ENCODE data around the gene USP40. TPM values are rescaled to one million over a fixed set of nuclear protein-coding genes. Genes with fewer than 3 reads are reported as not detected.

Gene USP40
- total and polyA plus RNA-seq, 10 donors: 11.4 to 57.3 (median 38.1) TPM

DNA sequence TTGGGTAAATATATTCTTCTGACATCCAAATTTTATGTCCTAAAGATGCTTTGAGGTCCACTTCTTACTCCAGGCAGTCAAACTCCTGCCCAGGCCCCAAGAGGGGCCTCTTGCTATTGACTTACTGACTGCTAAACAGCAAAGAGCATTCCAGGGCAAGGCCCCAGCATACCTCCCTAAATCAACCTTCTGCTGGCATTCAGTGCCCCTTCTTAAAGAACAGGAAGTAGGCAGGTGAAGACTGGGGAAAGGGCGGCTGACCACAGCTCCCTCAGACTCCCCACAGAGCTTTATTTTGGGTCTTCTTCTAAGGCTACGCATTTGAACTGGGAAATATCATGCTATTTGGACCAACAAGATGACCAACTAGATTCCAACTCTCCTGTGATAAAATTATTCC lies 68.9 kb downstream of the USP40 start:
- 76 to 93% (median 80%) methylated on average over 2 of the region's 2 CpGs for WGBS, 5 donors
- Histone ChIP-seq H3K4me1 (peaks cover 0 to 8% (median 0%) of the 10 kb centered on the region in 6 donors), H3K27me3 (replicated peaks in 1 of 7) (no peaks in the 10 kb centered on the region), H3K36me3 (peaks cover 0 to 90% (median 26%) of the 10 kb centered on the region in 6 donors), H3K9me3 (peaks cover 0 to 11% (median 7%) of the 10 kb centered on the region in 8 donors), H3K27ac (no peak overlapping the region), H3K4me3 (no peak overlapping the region)
- DNase-seq: no peak
- intact Hi-C loops (cut with DNase I; ENCODE audit: low total_unique reads): no loop called here
- TF ChIP-seq POLR2A (IDR thresholded peaks at IDR 0.05) (no peak), POLR2AphosphoS5 (IDR thresholded peaks at IDR 0.05) (no peak), CTCF (IDR thresholded peaks at IDR 0.05 in 8 of 11, conservative IDR thresholded peaks at IDR 0.05 in 3 of 11) (no peak)

- no peaks in the 10 kb centered on the region for H3K9me3 ChIP-seq
- peaks cover 1 to 90% (median 26%) of the 10 kb centered on the region in 6 donors for H3K36me3 ChIP-seq
- intact Hi-C loops (cut with DNase I; ENCODE audit: low total_unique reads): no loop called here
- no peaks in the 10 kb centered on the region for H3K27me3 ChIP-seq (replicated peaks in 1 of 7)
- H3K27ac ChIP-seq: no peak overlapping the region
- 83 to 96% (median 88%) methylated on average over 10 of the region's 10 CpGs for WGBS, 5 donors
- TF ChIP-seq POLR2AphosphoS5 (IDR thresholded peaks at IDR 0.05): no peak
- no peak for TF ChIP-seq POLR2A (IDR thresholded peaks at IDR 0.05)
- no peak for TF ChIP-seq CTCF (IDR thresholded peaks at IDR 0.05 in 8 of 11, conservative IDR thresholded peaks at IDR 0.05 in 3 of 11)
- H3K4me3 ChIP-seq: no peak overlapping the region
- H3K4me1 ChIP-seq: peaks cover 0 to 8% (median 0%) of the 10 kb centered on the region in 6 donors
- no peak for DNase-seq
Observed at GRCh38 chr2:233495503-233496496, 70.8 kb downstream of the USP40 start.

GRCh38 chr2:233492751-233493150 lies 73.8 kb downstream of the USP40 start:
- Histone ChIP-seq H3K27me3 (replicated peaks in 1 of 7) (no peaks in the 10 kb centered on the region), H3K4me1 (peaks cover 0 to 6% (median 0%) of the 10 kb centered on the region in 6 donors), H3K9me3 (no peaks in the 10 kb centered on the region), H3K36me3 (peaks cover 2 to 90% (median 39%) of the 10 kb centered on the region in 6 donors), H3K4me3 (no peak overlapping the region), H3K27ac (no peak overlapping the region)
- DNase-seq: no peak
- TF ChIP-seq CTCF (IDR thresholded peaks at IDR 0.05 in 8 of 11, conservative IDR thresholded peaks at IDR 0.05 in 3 of 11) (no peak), POLR2AphosphoS5 (IDR thresholded peaks at IDR 0.05) (no peak), POLR2A (IDR thresholded peaks at IDR 0.05) (no peak)
- intact Hi-C loops (cut with DNase I; ENCODE audit: low total_unique reads): no loop called here
- WGBS, 5 donors: 97 to 100% (median 98%) methylated on average over 4 of the region's 4 CpGs

DNA sequence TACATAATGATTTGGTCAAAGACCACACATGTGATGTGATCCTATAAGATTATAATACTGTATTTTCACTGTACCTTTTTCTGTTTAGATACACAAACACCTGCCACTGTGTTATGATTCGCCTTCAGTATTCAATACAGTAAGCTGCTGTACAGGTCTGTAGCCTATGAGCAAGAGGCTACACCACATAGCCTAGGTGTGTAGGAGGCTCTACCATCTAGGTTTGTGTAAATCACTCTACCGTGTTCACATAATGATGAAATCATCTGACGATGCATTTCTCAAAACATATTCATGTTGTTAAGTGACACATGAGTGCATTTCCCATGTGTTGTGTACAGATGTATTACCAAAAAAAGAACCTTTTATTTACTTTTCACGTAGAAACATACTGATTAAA lies 74.5 kb downstream of the USP40 start:
- no peak for TF ChIP-seq CTCF (IDR thresholded peaks at IDR 0.05 in 8 of 11, conservative IDR thresholded peaks at IDR 0.05 in 3 of 11)
- Histone ChIP-seq H3K36me3 (peaks cover 2 to 89% (median 42%) of the 10 kb centered on the region in 6 donors), H3K9me3 (no peaks in the 10 kb centered on the region), H3K4me1 (peaks cover 0 to 9% (median 0%) of the 10 kb centered on the region in 6 donors), H3K27ac (no peak overlapping the region), H3K4me3 (no peak overlapping the region), H3K27me3 (replicated peaks in 1 of 7) (no peaks in the 10 kb centered on the region)
- intact Hi-C loops (cut with DNase I; ENCODE audit: low total_unique reads): no loop called here
- WGBS, 5 donors: 84 to 95% (median 92%) methylated on average over 4 of the region's 4 CpGs
- DNase-seq: no peak

Measured in spleen (tissue), 11 donors.